ENCODE measurements around the gene POLR2E. TPM values are rescaled to one million over a fixed set of nuclear protein-coding genes. Genes with fewer than 3 reads are reported as not detected.

Gene POLR2E
- total and polyA plus RNA-seq, 10 of the 15 experiments (the other 5 are each of a cell fraction or from before 2014, with no cell fraction given), result 4.0 to 487 (median 200) TPM

- peak; percentile 75 for ATAC-seq
- in situ Hi-C loops (cut with MboI), result no loop called here
- H3K36me3 ChIP-seq (ENCODE audit: control insufficient read depth in 2 of 2, insufficient read depth in 2 of 2, low read length in 1 of 2), result peaks cover 7 to 8% of the 10 kb centered on the region in 2 experiments; a peak in 3 of 4 replicates
- ChIA-PET POLR2A (interaction anchor here (0.8 to 6.3 kb wide), 9 partner anchors 8 to 146 kb away, joined by 3 to 83 read pairs (median 6); partner anchors contain the start of genes ARHGAP45, CNN2 and RNU6-2), CTCF (interaction anchor here (0.8 to 2.3 kb wide), 8 partner anchors 17 to 204 kb away, joined by 3 to 10 read pairs (median 3); no protein-coding TSS in a partner anchor), RAD21 (ENCODE audit: unreplicated experiment) (interaction anchor here (0.8 to 4.5 kb wide), 9 partner anchors 12 to 73 kb away, joined by 3 to 39 read pairs (median 4); partner anchors contain the start of genes ARHGAP45 and CNN2), SMC1A (ENCODE audit: uncharacterized antibody, unreplicated experiment) (interaction anchor here (0.9 to 5.9 kb wide), 4 partner anchors 12 to 93 kb away, joined by 3 to 22 read pairs (median 6); partner anchors contain the start of gene CNN2)
- H3K9ac ChIP-seq (ENCODE audit: control insufficient read depth, insufficient read depth, low read length), result peak overlapping the region; percentile 81
- BruUV-seq (replicated peaks), result no TSS peak
- H3K27me3 ChIP-seq (replicated peaks in 1 of 2; ENCODE audit: control insufficient read depth in 2 of 2, insufficient read depth in 2 of 2, low read length in 1 of 2), result no peaks in the 10 kb centered on the region
- no peaks in the 10 kb centered on the region; the same call in 2 of the 3 replicates for H3K9me3 ChIP-seq (replicated peaks; ENCODE audit: control insufficient read depth, insufficient read depth, low read length)
- peak overlapping the region; percentile 73 for H3K4me2 ChIP-seq (ENCODE audit: control insufficient read depth, insufficient read depth)
- no peaks in the 10 kb centered on the region for H4K20me1 ChIP-seq (ENCODE audit: control insufficient read depth, insufficient read depth)
- DNase-seq (ENCODE audit: low read depth, low spot score), result peak; percentile 84
- H3K4me1 ChIP-seq (ENCODE audit: control insufficient read depth, insufficient read depth, low read length), result peaks cover 38% of the 10 kb centered on the region
- intact Hi-C loops (cut with micrococcal nuclease; ENCODE audit: unreplicated experiment), result loop anchor here (2.0 kb wide), 1 partner anchor 22 kb away; no protein-coding TSS in a partner anchor
- H2AFZ ChIP-seq (ENCODE audit: control insufficient read depth, low read depth, low read length), result peak overlapping the region; percentile 71
- WGBS (ENCODE audit: insufficient coverage, insufficient replicate concordance, low lambda C conversion rate, missing lambda C conversion rate), result under 1% methylated on average over 27 of the region's 27 CpGs
- peak overlapping the region; percentile 36 for H3K27ac ChIP-seq (ENCODE audit: control insufficient read depth, insufficient read depth)
- peak; percentile 99 for FAIRE-seq
- peak overlapping the region; percentile 79 for H3K4me3 ChIP-seq
- peaks cover 3% of the 10 kb centered on the region; the same call in 1 of the 2 replicates for H3K79me2 ChIP-seq (ENCODE audit: control insufficient read depth, insufficient read depth, low read length)
- TF ChIP-seq RELA (IDR thresholded peaks at IDR 0.05; ENCODE audit: borderline replicate concordance, partially characterized antibody) (no peak), ZNF274 (IDR thresholded peaks at IDR 0.05; ENCODE audit: insufficient read depth, insufficient read length) (no peak), BCLAF1 (IDR thresholded peaks at IDR 0.05) (no peak), DPF2 (IDR thresholded peaks at IDR 0.05) (peak; percentile 99), SKIL (IDR thresholded peaks at IDR 0.05; ENCODE audit: low read depth, poor library complexity, severe bottlenecking) (peak; percentile 52), SREBF2 (IDR thresholded peaks at IDR 0.05; ENCODE audit: low read length) (no peak), CBX5 (IDR thresholded peaks at IDR 0.05; ENCODE audit: low read depth) (no peak), MXI1 (IDR thresholded peaks at IDR 0.05; ENCODE audit: low read depth, low read length) (no peak), ZNF592 (IDR thresholded peaks at IDR 0.05) (no peak), BACH1 (IDR thresholded peaks at IDR 0.05; ENCODE audit: borderline replicate concordance) (no peak), ATF7 (IDR thresholded peaks at IDR 0.05; ENCODE audit: low read depth) (peak; percentile 48; the same call in 1 of the 2 replicates), FOXK2 (IDR thresholded peaks at IDR 0.05) (no peak)
Measured at GRCh38 chr19:1040476-1041271, 54.5 kb downstream of the POLR2E start.

Measured in GM12878 (cell line).